HG03457 (cell line): ENCODE measurements around the gene SOX11.

Experiments
- ATAC-seq: cut with Tn5 transposase; IDR thresholded peaks from one replicate; pipeline ENCODE4 v1.9.1; 2021; ENCODE audit warnings: moderate number of reproducible peaks; ENCODE audit not compliant: unreplicated experiment

The SOX11 gene

GRCh38 chr2:5691221-5691984 lies 781 bp upstream of the SOX11 start:
- ATAC-seq = no peak

- ATAC-seq = no peak
Measured at GRCh38 chr2:5692561-5693286, 540 bp downstream of the SOX11 start.

- ATAC-seq = no peak
Measured at GRCh38 chr2:5693287-5694201, 1.4 kb downstream of the SOX11 start.

GRCh38 chr2:5694306-5694705 lies 2.1 kb downstream of the SOX11 start:
- ATAC-seq = no peak

GRCh38 chr2:5695654-5696403 lies 3.6 kb downstream of the SOX11 start:
- ATAC-seq = no peak

GRCh38 chr2:5696404-5696944 lies 4.3 kb downstream of the SOX11 start:
- ATAC-seq = no peak

GRCh38 chr2:5696945-5697521 lies 4.8 kb downstream of the SOX11 start:
- no peak for ATAC-seq

GRCh38 chr2:5697562-5697961 lies 5.4 kb downstream of the SOX11 start:
- ATAC-seq = no peak

- no peak for ATAC-seq
Measured at GRCh38 chr2:5698134-5698533, 6.0 kb downstream of the SOX11 start.

GRCh38 chr2:5699963-5700362 lies 7.8 kb downstream of the SOX11 start:
- ATAC-seq = no peak

GRCh38 chr2:5700551-5700950 lies 8.4 kb downstream of the SOX11 start:
- ATAC-seq = no peak

GRCh38 chr2:5701266-5701665 lies 9.1 kb downstream of the SOX11 start:
- no peak for ATAC-seq

- no peak for ATAC-seq
Measured at GRCh38 chr2:5703166-5703565, 11.0 kb downstream of the SOX11 start.

GRCh38 chr2:5705490-5705889 lies 13.3 kb downstream of the SOX11 start:
- no peak for ATAC-seq

- no peak for ATAC-seq
Measured at GRCh38 chr2:5706717-5707455, 14.7 kb downstream of the SOX11 start.

GRCh38 chr2:5710615-5711014 lies 18.4 kb downstream of the SOX11 start:
- ATAC-seq = no peak

- ATAC-seq = no peak
Measured at GRCh38 chr2:5713101-5713500, 20.9 kb downstream of the SOX11 start.

GRCh38 chr2:5719629-5720334 lies 27.6 kb downstream of the SOX11 start:
- no peak for ATAC-seq

- ATAC-seq = no peak
Measured at GRCh38 chr2:5720426-5720825, 28.2 kb downstream of the SOX11 start.
